Stomach (tissue), 4 donors: ENCODE measurements around the gene GLDN.

Experiments
- CTCF ChIP-seq, 7 experiments: fragments of 450-650 bp in 4 of 7; fragments of 200-600 bp in 3 of 7; sonication (generic) in 3 of 7; IDR thresholded peaks; one replicate each; pipeline ENCODE4 v1.5.1; 2016 to 2019; ENCODE audit warnings: antibody characterized with exemption in 7 of 7, control low read depth in 2 of 7, mild to moderate bottlenecking in 1 of 7
- POLR2AphosphoS5 ChIP-seq, 3 donors: sonication (generic); formaldehyde crosslinking; IDR thresholded peaks; one replicate each; pipeline ENCODE4 v1.6.1; 2016; ENCODE audit warnings: antibody characterized with exemption in 3 of 3

GRCh38 chr15:51403946-51404695 is 62.7 kb downstream of the GLDN start:
- TF ChIP-seq CTCF (IDR thresholded peaks at IDR 0.05): no peak
- TF ChIP-seq POLR2AphosphoS5 (IDR thresholded peaks at IDR 0.05): no peak
